OCI-LY1 (cell line): ENCODE data around the gene METTL25B.

Experiments
- CTCF ChIP-seq: fragments of 200-600 bp; sonication (generic), shearing (Covaris generic); IDR thresholded peaks from 2 replicates; pipeline ENCODE4 v1.5.1; 2017; ENCODE audit warnings: mild to moderate bottlenecking, antibody characterized with exemption, low read length, moderate library complexity, mixed read lengths
- EZH2 ChIP-seq: fragments of 200-600 bp; sonication (generic), shearing (Covaris generic); IDR thresholded peaks from 2 replicates; pipeline ENCODE4 v1.8.0; 2017; ENCODE audit warnings: borderline replicate concordance, mixed run types, mild to moderate bottlenecking, antibody characterized with exemption, low read length, moderate library complexity, mixed read lengths

DNA sequence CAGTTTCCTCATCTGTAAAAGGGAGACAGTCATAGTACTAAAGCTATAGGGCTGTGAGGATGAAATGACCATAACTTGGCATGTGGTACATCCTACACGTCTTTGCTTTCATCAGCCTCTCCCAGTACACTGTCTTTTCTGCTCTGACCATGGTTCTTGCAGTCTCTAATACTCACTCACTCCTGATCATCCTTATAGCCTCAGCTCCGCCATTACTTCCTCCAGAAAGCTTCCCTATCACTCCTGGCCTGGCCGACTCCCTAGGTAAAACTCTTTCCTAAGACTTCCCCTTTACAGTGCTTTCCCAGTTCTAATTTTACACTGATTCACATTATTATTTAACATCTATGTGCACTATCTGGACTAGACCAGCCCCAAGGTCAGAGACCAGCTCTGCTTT, 17.6 kb downstream of the METTL25B start:
- no peak for TF ChIP-seq CTCF
- TF ChIP-seq EZH2 = no peak
